Stimulated activated CD8-positive, alpha-beta memory T cell treated with anti-CD3 and anti-CD28 coated beads, Interleukin-15, amount 100 ng/mL, for 24 hours (primary cell): ENCODE results near the gene IRF2BP1.
A peak's percentile ranks its signal among the peaks of the same experiment; 100 is the strongest.

ENCODE experiments used
- DNase-seq: peaks from one replicate; pipeline ENCODE4 v3.0.0-alpha.2; 2020; ENCODE audit warnings: low read depth

IRF2BP1 gene

GRCh38 chr19:45885556-45886426 is at the start of gene IRF2BP1:
TSS of gene IRF2BP1 (minus strand) at chr19:45886141. CDS start at chr19:45885774, 367 bp downstream.
- peak; percentile 59 for DNase-seq

GRCh38 chr19:45935267-45935666 is 49.3 kb upstream of the IRF2BP1 start:
- no peak for DNase-seq

- no peak for DNase-seq
These were observed 48.8 kb upstream of the IRF2BP1 start for GRCh38 chr19:45934551-45935230.

- no peak for DNase-seq
These were observed 47.8 kb upstream of the IRF2BP1 start for GRCh38 chr19:45933759-45934158.

GRCh38 chr19:45931055-45931454 is 45.1 kb upstream of the IRF2BP1 start:
- no peak for DNase-seq

GRCh38 chr19:45929247-45929646 is 43.3 kb upstream of the IRF2BP1 start:
- DNase-seq, result no peak

- DNase-seq, result peak; percentile 53
These were observed 41.8 kb upstream of the IRF2BP1 start for GRCh38 chr19:45927565-45928261.

- no peak for DNase-seq
These were observed 39.0 kb upstream of the IRF2BP1 start for GRCh38 chr19:45924891-45925447.

- DNase-seq, result no peak
These were observed 36.3 kb upstream of the IRF2BP1 start for GRCh38 chr19:45922281-45922680.

GRCh38 chr19:45920458-45920857 is 34.5 kb upstream of the IRF2BP1 start:
- no peak for DNase-seq

GRCh38 chr19:45919678-45920077 is 33.7 kb upstream of the IRF2BP1 start:
- DNase-seq, result no peak

GRCh38 chr19:45918721-45919120 is 32.8 kb upstream of the IRF2BP1 start:
- DNase-seq, result no peak

- no peak for DNase-seq
These were observed 31.6 kb upstream of the IRF2BP1 start for GRCh38 chr19:45917421-45918091.

- no peak for DNase-seq
These were observed 28.2 kb upstream of the IRF2BP1 start, which contains the start of gene NANOS2 for GRCh38 chr19:45913874-45914830. TSS of gene NANOS2 (minus strand) at chr19:45914778. CDS start at chr19:45914693, 85 bp downstream.

- no peak for DNase-seq
These were observed 25.4 kb upstream of the IRF2BP1 start for GRCh38 chr19:45911291-45911690.

GRCh38 chr19:45908956-45909355 is 23.0 kb upstream of the IRF2BP1 start:
- DNase-seq, result no peak

GRCh38 chr19:45906221-45906620 is 20.3 kb upstream of the IRF2BP1 start:
- DNase-seq, result no peak

GRCh38 chr19:45905011-45905410 is 19.1 kb upstream of the IRF2BP1 start:
- DNase-seq, result no peak

GRCh38 chr19:45902651-45903625 is 17.0 kb upstream of the IRF2BP1 start:
- DNase-seq, result peak; percentile 100
